ENCODE measurements around the gene PRKCE.

The PRKCE gene

DNA sequence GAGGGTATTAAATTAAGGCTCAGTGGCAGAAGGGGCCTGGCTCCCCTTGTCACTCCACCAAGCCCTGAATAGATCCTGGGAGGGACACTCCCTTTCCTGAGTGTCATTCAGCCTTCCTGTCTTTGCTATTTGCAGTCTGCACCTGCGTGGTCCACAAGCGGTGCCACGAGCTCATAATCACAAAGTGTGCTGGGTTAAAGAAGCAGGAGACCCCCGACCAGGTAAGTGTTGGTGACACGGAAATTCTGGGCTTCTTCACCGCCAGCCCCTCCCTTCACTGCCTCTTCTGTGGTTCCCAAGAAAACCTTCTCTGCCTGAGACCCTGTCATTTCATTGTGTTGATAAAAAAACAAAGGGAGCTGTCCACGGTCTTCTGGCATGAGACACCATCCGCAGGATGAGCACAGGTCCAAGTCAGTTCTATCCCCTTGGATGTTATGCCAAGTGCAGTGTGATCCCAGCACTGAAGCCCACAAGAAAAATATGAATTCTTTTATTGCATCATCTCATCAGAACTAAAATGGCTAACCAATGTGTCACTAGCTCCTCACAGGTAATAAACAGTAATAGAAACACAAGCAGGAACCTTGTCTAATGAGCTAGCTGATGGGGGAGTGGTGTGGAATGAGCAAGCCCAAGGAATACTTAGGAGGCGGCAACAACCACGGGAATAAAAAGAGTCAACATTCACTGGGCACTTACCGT lies 328.8 kb downstream of the PRKCE start:
- DNase-seq, result no peak

- DNase-seq, result no peak
These were observed 330.0 kb downstream of the PRKCE start for GRCh38 chr2:45981384-45981930.

GRCh38 chr2:45982096-45982495 lies 330.6 kb downstream of the PRKCE start:
- DNase-seq, result no peak

- DNase-seq, result no peak
These were observed 331.7 kb downstream of the PRKCE start for GRCh38 chr2:45983213-45983612.

DNA sequence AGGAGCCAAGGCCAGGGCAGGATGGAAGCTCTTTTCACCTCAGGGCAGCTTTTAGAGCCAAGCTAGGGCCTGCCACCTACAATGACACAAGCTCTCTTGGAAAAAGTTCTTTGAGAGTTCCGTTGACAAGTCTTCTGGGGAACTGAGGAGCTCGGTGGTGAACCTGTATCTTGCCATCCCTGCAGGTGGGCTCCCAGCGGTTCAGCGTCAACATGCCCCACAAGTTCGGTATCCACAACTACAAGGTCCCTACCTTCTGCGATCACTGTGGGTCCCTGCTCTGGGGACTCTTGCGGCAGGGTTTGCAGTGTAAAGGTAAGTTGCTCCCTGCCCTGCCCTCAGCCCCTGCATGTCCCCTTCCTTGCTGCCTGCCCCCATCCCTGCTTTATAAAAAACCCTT lies 332.9 kb downstream of the PRKCE start:
- DNase-seq, result no peak

DNA sequence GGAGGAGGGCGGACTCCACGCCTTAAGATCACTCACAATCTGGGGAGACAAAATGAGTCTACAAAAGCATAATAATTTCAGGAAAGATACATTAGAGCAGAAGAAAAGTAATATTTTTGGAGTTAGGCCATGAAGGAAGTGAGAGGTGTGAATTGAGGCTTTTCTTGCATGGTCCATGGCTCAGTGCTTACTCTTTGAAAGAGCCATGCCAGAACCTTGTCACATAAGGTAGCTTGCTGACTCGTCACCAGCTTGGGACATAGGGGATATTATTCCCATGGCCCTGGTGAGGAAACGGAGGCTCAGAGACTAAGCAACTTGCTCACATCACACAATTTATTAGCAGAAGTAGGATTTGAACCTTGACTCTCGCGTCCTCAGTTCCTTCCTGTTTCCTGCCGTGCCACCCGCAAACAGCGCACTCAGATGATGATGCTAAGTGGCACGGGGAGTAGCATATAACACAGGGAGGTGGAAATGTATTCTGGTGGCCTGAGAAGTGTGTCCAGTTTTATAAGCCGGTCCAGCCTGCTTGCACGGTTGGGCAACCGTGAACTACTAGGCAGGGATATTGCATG lies 333.5 kb downstream of the PRKCE start:
- DNase-seq, result no peak

- DNase-seq, result no peak
These were observed 335.0 kb downstream of the PRKCE start for GRCh38 chr2:45986509-45986908.

GRCh38 chr2:45987856-45988255 lies 336.4 kb downstream of the PRKCE start:
- no peak for DNase-seq

DNA sequence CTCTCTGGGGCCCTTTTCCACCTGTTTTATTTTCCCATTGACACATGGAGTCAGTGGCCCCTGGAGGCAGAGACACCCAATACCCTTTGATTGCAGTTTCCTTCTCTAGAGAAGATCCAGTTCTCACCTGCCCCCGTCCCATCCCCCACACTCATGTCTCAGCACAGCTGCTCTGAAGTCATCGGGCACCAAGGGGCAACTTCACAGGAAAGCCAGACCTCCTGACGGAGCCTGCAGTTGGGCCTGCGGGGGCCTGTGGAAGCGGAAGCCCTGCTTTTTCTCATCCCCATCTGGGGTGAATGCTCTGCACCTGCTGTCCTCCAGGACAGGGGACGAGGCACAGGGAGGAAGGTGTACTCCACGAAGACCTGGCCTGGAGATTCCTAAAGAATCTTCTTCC lies 337.4 kb downstream of the PRKCE start:
- no peak for DNase-seq

- no peak for DNase-seq
These were observed 338.7 kb downstream of the PRKCE start for GRCh38 chr2:45990131-45990530.

DNA sequence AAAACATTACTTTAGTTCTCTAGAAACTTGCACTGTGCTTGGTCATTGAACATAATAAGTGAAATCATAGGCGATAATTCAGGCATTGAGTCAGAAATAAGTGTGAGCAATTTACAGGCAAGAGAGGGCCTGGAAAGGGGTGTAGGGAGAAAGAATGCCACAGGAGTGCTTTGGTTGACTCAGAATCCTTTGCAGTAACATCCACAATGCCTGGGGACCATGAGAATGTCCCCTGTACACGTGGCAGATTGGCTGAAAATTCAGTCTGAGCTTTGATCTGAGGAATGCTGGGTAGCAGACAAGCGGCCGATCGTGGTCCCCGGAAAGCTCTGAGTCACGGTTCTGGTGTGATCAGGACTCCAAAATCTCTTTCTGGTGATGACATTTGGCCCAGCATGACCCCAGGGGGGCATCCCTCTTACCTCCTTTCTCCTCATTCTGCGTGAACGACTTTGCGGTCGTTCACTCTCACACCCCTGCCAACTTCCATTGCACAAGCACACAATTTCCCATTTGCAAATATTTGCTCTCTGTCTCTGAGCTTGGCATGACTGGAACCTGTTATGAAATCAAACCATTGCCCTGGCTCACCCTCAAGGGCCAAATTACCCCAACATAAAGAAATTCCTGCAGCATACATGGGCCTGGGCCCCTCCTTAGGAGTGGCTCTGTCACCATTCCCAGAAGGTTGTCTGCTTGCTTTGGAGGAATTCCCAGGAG lies 340.7 kb downstream of the PRKCE start:
- no peak for DNase-seq

DNA sequence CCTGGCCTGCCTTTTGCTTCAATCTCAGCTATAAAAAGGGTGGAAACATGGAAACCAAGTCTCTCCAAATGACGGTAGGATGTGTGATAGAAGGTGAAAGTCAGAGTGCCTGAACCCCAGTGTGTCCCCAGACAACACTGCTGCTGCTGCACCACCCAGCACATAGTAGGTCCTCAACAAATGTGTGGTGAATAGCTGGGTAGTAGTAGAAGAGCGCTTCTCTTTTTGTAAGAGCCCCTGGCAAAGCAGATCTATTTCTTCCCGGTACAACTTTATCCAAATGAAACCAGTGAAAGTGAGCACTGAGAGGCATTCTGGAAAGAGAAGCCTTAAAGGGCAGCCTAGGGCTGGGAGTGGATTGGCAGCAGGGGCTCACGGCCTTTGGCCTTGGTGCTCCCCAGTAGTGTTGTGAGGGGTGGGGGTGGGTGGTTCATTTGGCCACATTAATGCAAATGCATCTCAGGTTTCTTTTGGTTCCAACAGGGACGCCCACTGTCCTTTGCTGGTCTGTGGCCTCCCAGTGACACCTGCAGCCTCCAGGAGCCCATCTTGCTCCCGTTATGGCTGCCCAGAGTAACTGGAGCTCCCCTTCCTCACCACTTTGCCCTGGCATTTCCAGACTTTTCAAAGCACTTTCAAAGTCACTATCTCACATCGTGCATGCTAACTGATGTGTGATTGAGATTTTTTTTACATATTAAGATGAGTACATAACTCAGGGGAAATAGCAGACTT lies 341.4 kb downstream of the PRKCE start:
- no peak for DNase-seq

DNA sequence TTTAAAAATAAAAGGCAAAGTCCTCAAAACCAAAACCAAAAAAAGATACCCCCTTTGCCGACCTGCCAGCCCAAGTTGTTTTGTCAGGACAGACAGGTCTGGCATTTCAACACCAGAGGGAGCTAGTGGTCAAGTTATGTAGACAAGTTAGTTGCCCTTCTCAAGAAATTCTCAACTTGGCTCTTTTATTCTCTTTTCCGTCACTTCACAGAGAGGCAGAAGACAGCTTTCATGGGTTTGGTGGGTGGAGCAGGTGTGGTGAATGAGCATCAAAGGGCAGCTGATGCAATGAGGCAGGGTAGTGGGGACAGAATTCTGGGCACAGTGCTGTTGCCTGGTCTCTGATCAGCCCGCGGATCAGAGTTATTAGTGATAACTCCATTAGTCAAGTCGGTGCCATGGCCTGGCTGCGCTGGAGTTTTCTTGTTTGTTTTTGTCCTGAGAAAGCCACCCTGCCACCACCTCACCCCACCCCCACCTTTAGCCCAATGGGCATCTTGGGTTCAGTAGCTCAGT lies 342.1 kb downstream of the PRKCE start:
- peak; percentile 8 for DNase-seq

- DNase-seq, result no peak
These were observed 342.6 kb downstream of the PRKCE start for GRCh38 chr2:45994060-45994459.

DNA sequence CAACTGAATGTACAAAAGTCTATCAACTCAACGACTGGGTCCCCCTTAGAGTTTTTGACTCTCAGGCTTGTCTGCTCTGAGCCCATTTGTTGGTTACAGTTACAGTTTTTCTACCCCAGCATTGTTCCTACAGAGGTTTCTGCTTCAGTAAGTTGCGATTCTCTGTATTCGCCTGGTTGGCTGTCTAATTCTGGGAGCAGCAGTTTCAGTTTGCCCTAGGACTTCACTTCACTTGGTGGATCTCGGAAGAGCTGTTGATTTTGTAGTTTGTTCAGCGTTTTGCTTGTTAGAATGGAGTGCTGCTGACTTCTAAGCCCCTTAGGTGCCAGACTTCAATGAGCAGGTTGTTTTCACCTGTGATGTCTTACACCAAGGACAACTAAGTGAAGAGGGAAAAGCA lies 349.2 kb downstream of the PRKCE start:
- DNase-seq, result no peak

GRCh38 chr2:46001290-46001689 lies 349.8 kb downstream of the PRKCE start:
- no peak for DNase-seq

GRCh38 chr2:46001741-46002506 lies 350.4 kb downstream of the PRKCE start:
- DNase-seq, result no peak

GRCh38 chr2:46002507-46002883 lies 351.0 kb downstream of the PRKCE start:
- DNase-seq, result no peak

DNA sequence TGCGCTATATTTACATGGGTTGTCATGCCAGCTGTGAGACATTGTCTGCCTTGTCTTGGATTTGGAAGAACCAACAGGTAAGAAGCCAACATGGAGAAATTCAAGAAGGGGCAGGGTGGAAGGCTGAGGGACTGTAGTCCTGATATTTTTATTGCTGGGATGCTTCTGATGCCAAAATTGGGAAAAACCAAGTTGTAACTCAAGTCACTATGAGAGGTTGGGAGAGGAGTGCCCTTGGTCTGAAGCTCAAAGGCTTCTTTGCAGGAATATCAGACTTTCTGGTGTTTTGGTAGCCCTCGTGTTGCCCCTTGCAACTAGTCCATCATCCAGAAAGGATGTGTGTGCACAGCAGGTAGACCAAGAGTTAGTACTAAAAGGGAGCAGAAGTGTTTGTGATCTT lies 351.5 kb downstream of the PRKCE start:
- no peak for DNase-seq

- no peak for DNase-seq
These were observed 352.5 kb downstream of the PRKCE start for GRCh38 chr2:46003903-46004473.

DNA sequence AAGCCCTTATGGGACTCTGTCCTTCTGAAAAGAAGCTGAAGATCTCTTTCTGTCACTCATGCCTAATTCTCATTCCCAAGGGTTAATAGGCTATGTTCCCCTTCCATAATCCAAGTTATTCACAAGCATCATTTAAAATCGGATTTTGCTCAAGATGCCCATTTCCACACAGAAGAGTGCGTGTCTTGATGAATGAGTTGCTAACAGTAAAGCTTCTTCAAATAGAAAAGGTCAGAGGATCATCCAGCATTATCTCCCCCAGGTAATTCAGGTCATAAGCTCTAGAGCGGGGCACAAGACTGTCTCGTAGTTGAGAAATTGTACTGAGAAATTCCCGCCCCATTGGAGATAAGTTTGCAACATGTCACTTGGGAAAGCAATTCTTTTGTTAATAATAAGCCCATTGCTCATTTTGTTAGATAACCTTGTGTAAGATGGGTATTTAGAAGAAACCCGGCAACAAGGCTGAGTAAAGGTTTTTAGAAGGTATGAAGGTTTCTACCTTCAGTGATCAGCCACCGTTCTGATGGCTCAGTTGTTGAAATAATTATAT lies 355.1 kb downstream of the PRKCE start:
- no peak for DNase-seq

DNA sequence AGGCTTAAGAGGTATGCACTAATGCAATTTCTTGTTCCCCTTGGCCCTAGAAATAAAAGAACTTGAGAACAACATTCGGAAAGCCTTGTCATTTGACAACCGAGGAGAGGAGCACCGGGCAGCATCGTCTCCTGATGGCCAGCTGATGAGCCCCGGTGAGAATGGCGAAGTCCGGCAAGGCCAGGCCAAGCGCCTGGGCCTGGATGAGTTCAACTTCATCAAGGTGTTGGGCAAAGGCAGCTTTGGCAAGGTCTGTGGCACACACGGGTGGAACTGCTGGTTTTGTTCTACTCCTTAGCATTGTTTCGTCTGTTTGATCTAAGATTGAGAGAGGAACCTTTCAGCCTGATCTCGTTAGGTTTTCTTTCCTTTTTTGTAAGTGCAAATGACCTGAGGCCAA lies 355.9 kb downstream of the PRKCE start:
- no peak for DNase-seq

All from NCI-H2081 treated with DMSO at 0.1 percent for 48 hours (cell line).